K562 (cell line): Measurements from ENCODE around the gene RNU2-63P. TPM values are rescaled to one million over a fixed set of nuclear protein-coding genes. Genes with fewer than 3 reads are reported as not detected.

Experiments
- JUNB ChIP-seq: fragments of 450-650 bp; formaldehyde crosslinking; conservative IDR thresholded peaks from 2 replicates; pipeline ENCODE4 v1.4.0; 2020; ENCODE audit warnings: mild to moderate bottlenecking
- MAFK ChIP-seq: IDR thresholded peaks from 2 replicates; pipeline ENCODE4 v1.6.1; 2011; ENCODE audit warnings: low read length, improper control_type of control experiment
- MTA3 ChIP-seq: fragments of 450-650 bp; formaldehyde crosslinking; IDR thresholded peaks from 2 replicates; pipeline ENCODE4 v1.6.1; 2017; ENCODE audit warnings: mild to moderate bottlenecking, borderline replicate concordance
- SAFB2 ChIP-seq: fragments of 200-400 bp; formaldehyde crosslinking; IDR thresholded peaks from 2 replicates; pipeline ENCODE4 v1.6.1; 2018; ENCODE audit warnings: borderline replicate concordance, low read length, low read depth, moderate library complexity; ENCODE audit not compliant: severe bottlenecking
- SUPT5H ChIP-seq: fragments of 450-650 bp; IDR thresholded peaks from 2 replicates; pipeline ENCODE4 v1.6.1; 2016
- polyA plus RNA-seq, 8 experiments: library from polyadenylated mRNA; depleted of rRNA in 4 of 8; stranded (reverse) in 5 of 8; unstranded in 3 of 8; fragments of >200 nt; fragmentation: Nextera tagmentation in 2 of 8; fragmentation: Illumina TruSeq in 1 of 8; extraction: Ambion mirVana in 2 of 8; extraction: Trizol in 1 of 8; gene quantifications; 2 replicates each; pipeline versions ENCODE4 v1.2.1 to v1.2.3, GENCODE V29; 2011 to 2014; ENCODE audit warnings: inconsistent platforms in 1 of 8, missing spikeins in 1 of 8
- total RNA-seq, 7 experiments: library from RNA; depleted of rRNA in 6 of 7; stranded (reverse); fragments of >200 nt in 6 of 7; fragmentation: Illumina TruSeq in 2 of 7; extraction: Trizol in 2 of 7; gene quantifications; 2 replicates each; pipeline versions ENCODE4 v1.2.1 to v1.2.3, GENCODE V29; 2011 to 2021; ENCODE audit warnings: low replicate concordance in 1 of 7
- TF ChIP-seq, protein P1 (sequence below), 3 experiments: fragments of 200-800 bp in 1 of 3; fragments of 250-450 bp in 1 of 3; fragments of 450-650 bp in 1 of 3; sonication (Bioruptor Pico) in 1 of 3; sonication (Bioruptor generic) in 1 of 3; formaldehyde crosslinking in 1 of 3; IDR thresholded peaks; 2 replicates each; pipeline versions ENCODE4 v1.6.1 to v1.8.0; 2016 to 2022; ENCODE audit warnings: mild to moderate bottlenecking in 2 of 3, missing genetic modification characterization in 2 of 3, missing compliant biosample characterization in 1 of 3, moderate library complexity in 1 of 3
- TF ChIP-seq, protein P2 (sequence below): fragments of 250-450 bp; sonication (Bioruptor Pico); IDR thresholded peaks from 2 replicates; pipeline ENCODE4 v1.9.0; 2021; ENCODE audit warnings: mild to moderate bottlenecking, inconsistent platforms
- TF ChIP-seq, protein P3 (sequence below), 2 experiments: fragments of 450-650 bp in 1 of 2; sonication (generic) in 1 of 2; formaldehyde crosslinking in 1 of 2; IDR thresholded peaks; 2 replicates each; pipeline versions ENCODE4 v1.7.1 to v1.9.0; 2016 to 2022; ENCODE audit warnings: inconsistent platforms in 1 of 2, mild to moderate bottlenecking in 1 of 2, missing genetic modification reagents in 1 of 2
- TF ChIP-seq, protein P4 (sequence below): sonication (generic); formaldehyde crosslinking; IDR thresholded peaks from 2 replicates; pipeline ENCODE4 v1.8.0; 2022; ENCODE audit warnings: missing genetic modification reagents, mild to moderate bottlenecking, moderate library complexity, borderline replicate concordance

RNU2-63P gene
- total and polyA plus RNA-seq, 9 of the 15 experiments (the other 6 are each of a cell fraction or from before 2014, with no cell fraction given) = 5.8 to 253 (median 169) TPM; not detected in 4

- TF ChIP-seq, protein P1, sequence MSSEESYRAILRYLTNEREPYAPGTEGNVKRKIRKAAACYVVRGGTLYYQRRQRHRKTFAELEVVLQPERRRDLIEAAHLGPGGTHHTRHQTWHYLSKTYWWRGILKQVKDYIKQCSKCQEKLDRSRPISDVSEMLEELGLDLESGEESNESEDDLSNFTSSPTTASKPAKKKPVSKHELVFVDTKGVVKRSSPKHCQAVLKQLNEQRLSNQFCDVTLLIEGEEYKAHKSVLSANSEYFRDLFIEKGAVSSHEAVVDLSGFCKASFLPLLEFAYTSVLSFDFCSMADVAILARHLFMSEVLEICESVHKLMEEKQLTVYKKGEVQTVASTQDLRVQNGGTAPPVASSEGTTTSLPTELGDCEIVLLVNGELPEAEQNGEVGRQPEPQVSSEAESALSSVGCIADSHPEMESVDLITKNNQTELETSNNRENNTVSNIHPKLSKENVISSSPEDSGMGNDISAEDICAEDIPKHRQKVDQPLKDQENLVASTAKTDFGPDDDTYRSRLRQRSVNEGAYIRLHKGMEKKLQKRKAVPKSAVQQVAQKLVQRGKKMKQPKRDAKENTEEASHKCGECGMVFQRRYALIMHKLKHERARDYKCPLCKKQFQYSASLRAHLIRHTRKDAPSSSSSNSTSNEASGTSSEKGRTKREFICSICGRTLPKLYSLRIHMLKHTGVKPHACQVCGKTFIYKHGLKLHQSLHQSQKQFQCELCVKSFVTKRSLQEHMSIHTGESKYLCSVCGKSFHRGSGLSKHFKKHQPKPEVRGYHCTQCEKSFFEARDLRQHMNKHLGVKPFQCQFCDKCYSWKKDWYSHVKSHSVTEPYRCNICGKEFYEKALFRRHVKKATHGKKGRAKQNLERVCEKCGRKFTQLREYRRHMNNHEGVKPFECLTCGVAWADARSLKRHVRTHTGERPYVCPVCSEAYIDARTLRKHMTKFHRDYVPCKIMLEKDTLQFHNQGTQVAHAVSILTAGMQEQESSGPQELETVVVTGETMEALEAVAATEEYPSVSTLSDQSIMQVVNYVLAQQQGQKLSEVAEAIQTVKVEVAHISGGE (CRISPR knock-in tag; IDR thresholded peaks at IDR 0.05) = peak in 1 of 3 experiments; percentile 78; a peak in 2 of 6 replicates
- TF ChIP-seq, protein P2, sequence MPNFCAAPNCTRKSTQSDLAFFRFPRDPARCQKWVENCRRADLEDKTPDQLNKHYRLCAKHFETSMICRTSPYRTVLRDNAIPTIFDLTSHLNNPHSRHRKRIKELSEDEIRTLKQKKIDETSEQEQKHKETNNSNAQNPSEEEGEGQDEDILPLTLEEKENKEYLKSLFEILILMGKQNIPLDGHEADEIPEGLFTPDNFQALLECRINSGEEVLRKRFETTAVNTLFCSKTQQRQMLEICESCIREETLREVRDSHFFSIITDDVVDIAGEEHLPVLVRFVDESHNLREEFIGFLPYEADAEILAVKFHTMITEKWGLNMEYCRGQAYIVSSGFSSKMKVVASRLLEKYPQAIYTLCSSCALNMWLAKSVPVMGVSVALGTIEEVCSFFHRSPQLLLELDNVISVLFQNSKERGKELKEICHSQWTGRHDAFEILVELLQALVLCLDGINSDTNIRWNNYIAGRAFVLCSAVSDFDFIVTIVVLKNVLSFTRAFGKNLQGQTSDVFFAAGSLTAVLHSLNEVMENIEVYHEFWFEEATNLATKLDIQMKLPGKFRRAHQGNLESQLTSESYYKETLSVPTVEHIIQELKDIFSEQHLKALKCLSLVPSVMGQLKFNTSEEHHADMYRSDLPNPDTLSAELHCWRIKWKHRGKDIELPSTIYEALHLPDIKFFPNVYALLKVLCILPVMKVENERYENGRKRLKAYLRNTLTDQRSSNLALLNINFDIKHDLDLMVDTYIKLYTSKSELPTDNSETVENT = peak; percentile 91
- TF ChIP-seq MTA3 (peak; percentile 74), SUPT5H (peak; percentile 94), JUNB (CRISPR knock-in tag) (0 out of 2 replicates have a peak, but pooled peaks have one; percentile 17), MAFK (no peak), SAFB2 (no peak)
- TF ChIP-seq, protein P3, sequence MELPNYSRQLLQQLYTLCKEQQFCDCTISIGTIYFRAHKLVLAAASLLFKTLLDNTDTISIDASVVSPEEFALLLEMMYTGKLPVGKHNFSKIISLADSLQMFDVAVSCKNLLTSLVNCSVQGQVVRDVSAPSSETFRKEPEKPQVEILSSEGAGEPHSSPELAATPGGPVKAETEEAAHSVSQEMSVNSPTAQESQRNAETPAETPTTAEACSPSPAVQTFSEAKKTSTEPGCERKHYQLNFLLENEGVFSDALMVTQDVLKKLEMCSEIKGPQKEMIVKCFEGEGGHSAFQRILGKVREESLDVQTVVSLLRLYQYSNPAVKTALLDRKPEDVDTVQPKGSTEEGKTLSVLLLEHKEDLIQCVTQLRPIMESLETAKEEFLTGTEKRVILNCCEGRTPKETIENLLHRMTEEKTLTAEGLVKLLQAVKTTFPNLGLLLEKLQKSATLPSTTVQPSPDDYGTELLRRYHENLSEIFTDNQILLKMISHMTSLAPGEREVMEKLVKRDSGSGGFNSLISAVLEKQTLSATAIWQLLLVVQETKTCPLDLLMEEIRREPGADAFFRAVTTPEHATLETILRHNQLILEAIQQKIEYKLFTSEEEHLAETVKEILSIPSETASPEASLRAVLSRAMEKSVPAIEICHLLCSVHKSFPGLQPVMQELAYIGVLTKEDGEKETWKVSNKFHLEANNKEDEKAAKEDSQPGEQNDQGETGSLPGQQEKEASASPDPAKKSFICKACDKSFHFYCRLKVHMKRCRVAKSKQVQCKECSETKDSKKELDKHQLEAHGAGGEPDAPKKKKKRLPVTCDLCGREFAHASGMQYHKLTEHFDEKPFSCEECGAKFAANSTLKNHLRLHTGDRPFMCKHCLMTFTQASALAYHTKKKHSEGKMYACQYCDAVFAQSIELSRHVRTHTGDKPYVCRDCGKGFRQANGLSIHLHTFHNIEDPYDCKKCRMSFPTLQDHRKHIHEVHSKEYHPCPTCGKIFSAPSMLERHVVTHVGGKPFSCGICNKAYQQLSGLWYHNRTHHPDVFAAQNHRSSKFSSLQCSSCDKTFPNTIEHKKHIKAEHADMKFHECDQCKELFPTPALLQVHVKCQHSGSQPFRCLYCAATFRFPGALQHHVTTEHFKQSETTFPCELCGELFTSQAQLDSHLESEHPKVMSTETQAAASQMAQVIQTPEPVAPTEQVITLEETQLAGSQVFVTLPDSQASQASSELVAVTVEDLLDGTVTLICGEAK (IDR thresholded peaks at IDR 0.05) = peak; percentile 27; the same call in 1 of the 2 replicates
- TF ChIP-seq, protein P3 (CRISPR knock-in tag; IDR thresholded peaks at IDR 0.05) = no peak
- TF ChIP-seq, protein P4, sequence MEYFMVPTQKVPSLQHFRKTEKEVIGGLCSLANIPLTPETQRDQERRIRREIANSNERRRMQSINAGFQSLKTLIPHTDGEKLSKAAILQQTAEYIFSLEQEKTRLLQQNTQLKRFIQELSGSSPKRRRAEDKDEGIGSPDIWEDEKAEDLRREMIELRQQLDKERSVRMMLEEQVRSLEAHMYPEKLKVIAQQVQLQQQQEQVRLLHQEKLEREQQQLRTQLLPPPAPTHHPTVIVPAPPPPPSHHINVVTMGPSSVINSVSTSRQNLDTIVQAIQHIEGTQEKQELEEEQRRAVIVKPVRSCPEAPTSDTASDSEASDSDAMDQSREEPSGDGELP (CRISPR knock-in tag) = peak; percentile 41; the same call in 1 of the 2 replicates
Observed at GRCh38 chr2:88055371-88056128, 39.2 kb upstream of the RNU2-63P start, which contains the start of gene KRCC1 (continued).
